Body of pancreas (tissue), 4 donors: ENCODE data around the gene SLAIN2. TPM values are rescaled to one million over a fixed set of nuclear protein-coding genes. Genes with fewer than 3 reads are reported as not detected.

Experiments used
- ATAC-seq: fragments of 150-250 bp; one replicate; pipeline ENCODE4 v1.9.1; 2016
- DNase-seq, 4 donors: peaks; one replicate each; pipeline ENCODE4 v3.0.0-alpha.2; 2019
- H3K27ac ChIP-seq, 4 donors: fragments of 200-600 bp; sonication (generic); 1 replicate in 3 of 4; 2 replicates in 1 of 4; pipeline versions ENCODE4 v1.5.1 to v1.6.1; 2016 to 2019; ENCODE audit warnings: mild to moderate bottlenecking in 1 of 4, mixed read lengths in 1 of 4, moderate library complexity in 1 of 4
- H3K27me3 ChIP-seq, 2 donors: fragments of 200-600 bp; sonication (generic); one replicate each; pipeline ENCODE4 v1.6.0; 2016; ENCODE audit warnings: mild to moderate bottlenecking in 1 of 2
- H3K36me3 ChIP-seq, 2 donors: fragments of 200-600 bp; sonication (generic); replicated peaks in 1 of 2; 2 replicates each; pipeline ENCODE4 v1.5.1; 2016; ENCODE audit warnings: low read depth in 2 of 2; ENCODE audit not compliant: insufficient read depth in 1 of 2
- H3K4me1 ChIP-seq: fragments of 200-600 bp; sonication (generic); one replicate; pipeline ENCODE4 v1.6.0; 2016
- H3K4me3 ChIP-seq, 2 donors: fragments of 200-600 bp; sonication (generic); 1 replicate in 1 of 2; 2 replicates in 1 of 2; pipeline ENCODE4 v1.5.1; 2016 to 2019
- H3K9me3 ChIP-seq, 3 donors: fragments of 200-600 bp; sonication (generic); 1 replicate in 2 of 3; 2 replicates in 1 of 3; pipeline ENCODE4 v1.5.1; 2016
- CTCF ChIP-seq, 7 experiments: fragments of 450-650 bp in 4 of 7; fragments of 200-600 bp in 3 of 7; sonication (generic) in 3 of 7; IDR thresholded peaks; one replicate each; pipeline ENCODE4 v1.5.1; 2016 to 2019; ENCODE audit warnings: antibody characterized with exemption in 7 of 7
- POLR2A ChIP-seq, 3 donors: fragments of 450-650 bp; IDR thresholded peaks; one replicate each; pipeline ENCODE4 v1.6.1; 2016; ENCODE audit warnings: antibody characterized with exemption in 3 of 3, mild to moderate bottlenecking in 2 of 3
- WGBS, 2 donors: methylation state at CpG; one replicate each; pipeline ENCODE4 v1.1.5; 2017; 5-methylcytosine and 5-hydroxymethylcytosine counted together
- intact Hi-C: fragments of 100-400 bp; cut with DNase I; formaldehyde crosslinking; loops from one replicate; pipeline ENCODE4 v1.15.1; 2023
- total RNA-seq, 2 donors: library from RNA; depleted of rRNA; stranded (reverse); fragments of >200 nt; gene quantifications; one replicate each; pipeline ENCODE4 v1.1.0, GENCODE V29; 2016

Gene SLAIN2
- total RNA-seq, 2 donors from 2014 or later = 13.2 to 17.1 TPM

GRCh38 chr4:48333587-48333986 is 7.7 kb upstream of the SLAIN2 start:
- ATAC-seq (no peak), DNase-seq (no peak)
- peaks cover 9% of the 10 kb centered on the region for H3K4me1 ChIP-seq
- H3K27ac ChIP-seq = no peak overlapping the region
- H3K9me3 ChIP-seq = no peaks in the 10 kb centered on the region
- no peak overlapping the region for H3K4me3 ChIP-seq
- H3K27me3 ChIP-seq = no peaks in the 10 kb centered on the region
- intact Hi-C loops = no loop called here
- TF ChIP-seq CTCF (IDR thresholded peaks at IDR 0.05) = no peak
- TF ChIP-seq POLR2A (IDR thresholded peaks at IDR 0.05) = no peak
- no peaks in the 10 kb centered on the region for H3K36me3 ChIP-seq
- WGBS, 2 donors = 58 to 61% methylated on average over 3 of the region's 3 CpGs

DNA sequence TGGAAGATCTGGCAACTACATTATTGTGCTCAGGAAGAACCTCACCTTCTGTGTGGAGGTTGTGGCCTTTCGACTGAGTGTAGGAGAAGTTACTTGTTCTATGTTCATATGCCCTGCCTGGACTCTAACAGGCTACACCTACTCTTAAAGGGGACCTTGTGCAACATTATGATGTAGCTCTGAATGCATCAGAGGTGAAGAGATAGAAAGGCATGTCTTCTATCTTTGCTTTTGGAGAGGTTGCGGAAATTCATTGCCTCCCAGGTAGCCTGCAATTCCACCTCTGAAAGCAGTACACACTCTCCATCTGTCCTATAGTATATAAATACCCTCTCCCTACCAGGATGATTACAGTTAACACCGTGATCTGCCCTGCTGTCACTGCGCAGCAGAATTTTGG is 7.1 kb upstream of the SLAIN2 start:
- no peak for TF ChIP-seq POLR2A (IDR thresholded peaks at IDR 0.05)
- no peak for TF ChIP-seq CTCF (IDR thresholded peaks at IDR 0.05)
- H3K4me1 ChIP-seq = peaks cover 3% of the 10 kb centered on the region
- WGBS, 2 donors = 89 to 95% methylated on average over 4 of the region's 4 CpGs
- no peaks in the 10 kb centered on the region for H3K9me3 ChIP-seq
- DNase-seq = no peak
- H3K27ac ChIP-seq = no peak overlapping the region
- no peaks in the 10 kb centered on the region for H3K36me3 ChIP-seq
- H3K4me3 ChIP-seq = no peak overlapping the region
- no peak for ATAC-seq
- no peaks in the 10 kb centered on the region for H3K27me3 ChIP-seq
- intact Hi-C loops = no loop called here

DNA sequence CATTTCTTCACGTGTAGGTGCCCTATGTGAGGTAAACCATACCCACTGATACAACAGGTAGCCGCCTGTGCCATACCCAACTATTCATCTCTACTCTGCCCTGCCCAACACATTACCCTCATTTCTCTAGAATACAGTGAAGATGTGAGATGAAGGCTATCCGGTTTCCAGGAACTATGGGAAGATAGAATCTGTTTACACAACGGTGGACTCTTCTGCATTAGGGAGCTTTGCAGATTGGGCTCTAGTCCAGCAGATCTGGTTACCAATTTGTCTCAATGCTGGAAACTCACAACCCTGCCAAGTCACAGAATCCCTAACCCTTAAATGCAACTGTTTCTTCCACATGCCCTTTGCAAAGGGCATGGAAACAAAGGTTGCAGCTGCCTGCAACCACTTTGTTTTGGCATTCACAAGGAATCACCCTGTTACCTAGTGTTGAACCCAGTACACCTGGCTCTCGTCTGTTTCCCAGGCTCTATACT is 6.4 kb upstream of the SLAIN2 start:
- Histone ChIP-seq H3K4me1 (peaks cover 6% of the 10 kb centered on the region), H3K27me3 (no peaks in the 10 kb centered on the region), H3K27ac (no peak overlapping the region), H3K9me3 (no peaks in the 10 kb centered on the region), H3K4me3 (no peak overlapping the region), H3K36me3 (no peaks in the 10 kb centered on the region)
- intact Hi-C loops = no loop called here
- WGBS, 2 donors = 75 to 86% methylated on average over 5 of the region's 5 CpGs
- DNase-seq (no peak), ATAC-seq (no peak)
- TF ChIP-seq CTCF (IDR thresholded peaks at IDR 0.05) = no peak
- no peak for TF ChIP-seq POLR2A (IDR thresholded peaks at IDR 0.05)

DNA sequence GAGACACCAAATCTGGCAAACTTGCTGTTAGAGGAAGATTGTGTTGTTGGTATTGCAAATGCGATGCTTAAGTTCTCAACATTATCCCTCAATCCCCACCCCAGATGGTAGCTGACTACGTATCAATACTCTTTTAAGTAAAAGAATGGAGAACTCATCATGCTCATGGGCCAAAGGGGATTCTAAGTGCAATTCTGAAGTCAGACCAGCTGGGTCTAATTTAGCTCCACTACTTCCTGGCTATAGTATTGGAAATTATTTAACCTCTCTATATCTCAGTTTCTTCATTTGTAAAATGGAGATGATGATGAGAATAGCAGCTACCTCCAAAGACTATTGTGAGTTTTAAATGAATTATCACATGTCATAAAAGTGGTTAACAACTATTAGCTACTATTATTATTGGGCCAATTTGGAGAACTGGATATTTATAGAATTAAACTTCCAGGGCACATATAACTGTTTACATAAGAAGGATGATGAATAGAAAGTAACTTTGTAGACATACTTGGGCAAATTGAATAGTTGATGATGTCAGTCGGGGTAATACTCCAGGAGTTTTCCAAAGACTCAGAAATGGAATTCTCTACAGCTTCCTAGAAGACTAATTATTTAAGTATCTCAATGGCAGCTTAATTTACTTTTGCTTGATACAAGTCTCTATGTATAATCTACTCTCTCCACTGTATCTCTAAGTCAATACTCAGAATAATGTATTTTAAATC is 5.0 kb upstream of the SLAIN2 start:
- no peak for TF ChIP-seq POLR2A (IDR thresholded peaks at IDR 0.05)
- no peak for TF ChIP-seq CTCF (IDR thresholded peaks at IDR 0.05)
- intact Hi-C loops = no loop called here
- Histone ChIP-seq H3K36me3 (no peaks in the 10 kb centered on the region), H3K9me3 (no peaks in the 10 kb centered on the region), H3K27me3 (no peaks in the 10 kb centered on the region), H3K27ac (no peak overlapping the region), H3K4me3 (no peak overlapping the region), H3K4me1 (peaks cover 9% of the 10 kb centered on the region)
- DNase-seq (no peak), ATAC-seq (no peak)
- WGBS, 2 donors = 92 to 94% methylated on average over 3 of the region's 3 CpGs

DNA sequence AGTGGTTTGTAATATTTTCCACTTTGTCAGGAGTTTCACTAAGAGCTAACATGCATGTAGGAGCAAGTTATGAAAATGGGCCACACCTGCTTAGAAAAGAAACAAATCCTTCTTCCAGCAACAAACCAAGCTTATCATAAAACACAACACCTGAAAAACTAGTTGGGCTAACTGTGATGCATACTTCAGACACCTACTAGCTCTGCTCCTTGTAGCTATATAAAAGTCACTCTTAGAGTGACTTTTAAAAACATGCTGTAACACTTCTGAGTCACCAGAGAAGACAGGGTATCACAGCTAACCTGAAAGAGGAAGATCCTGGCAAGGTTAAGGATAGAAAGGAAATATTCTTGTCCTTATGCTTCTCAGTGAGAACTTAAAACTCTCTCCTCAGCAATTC is 3.6 kb upstream of the SLAIN2 start:
- Histone ChIP-seq H3K27ac (no peak overlapping the region), H3K4me3 (no peak overlapping the region), H3K27me3 (no peaks in the 10 kb centered on the region), H3K4me1 (peaks cover 9% of the 10 kb centered on the region), H3K9me3 (no peaks in the 10 kb centered on the region), H3K36me3 (no peaks in the 10 kb centered on the region)
- no peak for DNase-seq
- intact Hi-C loops = no loop called here
- TF ChIP-seq CTCF (IDR thresholded peaks at IDR 0.05) = no peak
- TF ChIP-seq POLR2A (IDR thresholded peaks at IDR 0.05) = no peak
- no peak for ATAC-seq
